Chondrocyte (in vitro differentiated cells): ENCODE results near the gene EPB41L2. TPM values are rescaled to one million over a fixed set of nuclear protein-coding genes. Genes with fewer than 3 reads are reported as not detected.
"Not testable (repeated sequence)": the region's sequence is repeated elsewhere in the genome, so short reads cannot be mapped to it uniquely, and the experiment has no call there.

ENCODE experiments used
- DNase-seq: peaks from one replicate; pipeline ENCODE4 v3.0.0; 2021; ENCODE audit warnings: mixed read lengths, low spot score
- H3K27ac Mint-ChIP-seq: one replicate; pipeline ENCODE4 v1.8.0; 2021; ENCODE audit warnings: mild to moderate bottlenecking, moderate library complexity, mixed read lengths; ENCODE audit not compliant: unreplicated experiment
- H3K27me3 Mint-ChIP-seq: 2 replicates; pipeline ENCODE4 v1.8.0; 2021; ENCODE audit warnings: low read depth, mixed read lengths
- H3K36me3 Mint-ChIP-seq: 2 replicates; pipeline ENCODE4 v1.8.0; 2021; ENCODE audit warnings: low read depth, mixed read lengths
- H3K4me1 Mint-ChIP-seq: 2 replicates; pipeline ENCODE4 v1.8.0; 2021; ENCODE audit warnings: low read depth, mild to moderate bottlenecking, mixed read lengths
- H3K4me3 Mint-ChIP-seq: one replicate; pipeline ENCODE4 v1.8.0; 2021; ENCODE audit warnings: mild to moderate bottlenecking, moderate library complexity, mixed read lengths; ENCODE audit not compliant: unreplicated experiment
- H3K9me3 Mint-ChIP-seq: 2 replicates; pipeline ENCODE4 v1.8.0; 2021; ENCODE audit warnings: low read depth, mixed read lengths
- total RNA-seq: library from RNA; stranded (reverse); gene quantifications from 3 replicates; pipeline ENCODE4 v1.2.1, GENCODE V29; 2021
- TF ChIP-seq, protein P1 (sequence below): fragments of 200-600 bp; sonication (generic); IDR thresholded peaks from 2 replicates; pipeline ENCODE4 v1.5.0; 2021; ENCODE audit warnings: antibody characterized with exemption, mild to moderate bottlenecking, moderate library complexity

The EPB41L2 gene
- total RNA-seq, 1 donor from 2014 or later: 65.8 TPM

DNA sequence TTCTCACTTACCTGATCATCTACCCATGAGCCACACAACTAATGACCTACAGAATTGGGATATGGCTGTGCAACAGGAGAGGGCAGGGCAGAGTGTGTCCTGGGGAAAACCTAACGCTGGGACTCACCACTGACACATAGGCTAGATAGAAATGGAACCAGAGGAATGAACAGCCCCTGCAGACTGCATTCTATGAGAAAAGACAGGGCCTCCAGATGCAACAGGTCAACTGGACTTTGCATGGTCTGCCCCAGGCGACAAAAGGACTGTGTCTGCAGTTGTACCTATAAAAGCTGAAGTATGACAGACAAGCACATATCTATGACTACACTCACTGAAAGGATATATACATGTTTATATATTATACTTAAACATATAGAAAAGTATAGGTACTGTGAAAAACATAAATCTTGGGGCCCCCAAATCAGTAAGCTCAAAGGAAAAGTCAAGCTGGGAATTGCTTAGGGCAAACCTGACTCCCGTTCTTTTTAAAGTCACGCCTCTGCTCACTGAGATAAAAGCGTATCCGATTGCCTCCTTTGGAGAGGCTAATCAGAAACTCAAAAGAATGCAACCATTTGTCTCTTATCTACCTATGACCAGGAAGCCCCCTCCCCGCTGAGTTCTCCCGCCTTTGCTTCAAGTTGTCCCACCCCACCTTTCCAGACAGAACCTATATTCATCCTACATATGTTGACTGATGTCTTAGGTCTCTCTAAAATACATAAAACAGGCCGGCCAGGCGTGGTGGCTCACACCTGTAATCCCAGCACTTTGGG lies 68.5 kb downstream of the EPB41L2 start:
- Mint-ChIP-seq H3K4me3 (no peak overlapping the region), H3K9me3 (no peaks in the 10 kb centered on the region), H3K27ac (no peak overlapping the region), H3K4me1 (peaks cover 50% of the 10 kb centered on the region), H3K27me3 (no peaks in the 10 kb centered on the region), H3K36me3 (no peaks in the 10 kb centered on the region)
- TF ChIP-seq, protein P1, sequence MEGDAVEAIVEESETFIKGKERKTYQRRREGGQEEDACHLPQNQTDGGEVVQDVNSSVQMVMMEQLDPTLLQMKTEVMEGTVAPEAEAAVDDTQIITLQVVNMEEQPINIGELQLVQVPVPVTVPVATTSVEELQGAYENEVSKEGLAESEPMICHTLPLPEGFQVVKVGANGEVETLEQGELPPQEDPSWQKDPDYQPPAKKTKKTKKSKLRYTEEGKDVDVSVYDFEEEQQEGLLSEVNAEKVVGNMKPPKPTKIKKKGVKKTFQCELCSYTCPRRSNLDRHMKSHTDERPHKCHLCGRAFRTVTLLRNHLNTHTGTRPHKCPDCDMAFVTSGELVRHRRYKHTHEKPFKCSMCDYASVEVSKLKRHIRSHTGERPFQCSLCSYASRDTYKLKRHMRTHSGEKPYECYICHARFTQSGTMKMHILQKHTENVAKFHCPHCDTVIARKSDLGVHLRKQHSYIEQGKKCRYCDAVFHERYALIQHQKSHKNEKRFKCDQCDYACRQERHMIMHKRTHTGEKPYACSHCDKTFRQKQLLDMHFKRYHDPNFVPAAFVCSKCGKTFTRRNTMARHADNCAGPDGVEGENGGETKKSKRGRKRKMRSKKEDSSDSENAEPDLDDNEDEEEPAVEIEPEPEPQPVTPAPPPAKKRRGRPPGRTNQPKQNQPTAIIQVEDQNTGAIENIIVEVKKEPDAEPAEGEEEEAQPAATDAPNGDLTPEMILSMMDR: no peak
- no peak for DNase-seq

DNA sequence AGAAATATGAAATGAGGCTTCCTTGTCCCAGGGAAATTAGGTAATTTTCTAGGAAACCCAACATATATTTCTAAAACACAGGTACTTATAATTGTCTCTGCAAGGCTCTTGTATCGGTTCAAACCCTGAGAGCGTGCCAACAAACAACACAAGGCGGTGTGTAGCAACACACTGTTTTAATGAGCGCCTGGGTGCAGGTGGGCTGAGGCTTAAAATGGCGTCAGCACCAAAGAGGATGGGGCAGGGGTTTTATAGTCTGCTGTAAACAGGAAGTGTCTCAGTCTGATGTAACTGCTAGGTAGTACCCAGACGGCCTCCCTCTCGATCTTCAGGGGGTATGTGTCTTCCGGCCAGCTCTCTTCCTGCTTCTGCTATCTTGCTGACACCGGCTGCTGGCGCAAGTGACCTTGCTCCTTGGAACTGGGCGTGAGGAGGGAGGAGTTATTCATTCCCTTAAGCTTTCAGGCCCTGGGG lies 69.7 kb downstream of the EPB41L2 start:
- no peaks in the 10 kb centered on the region for H3K9me3 Mint-ChIP-seq
- DNase-seq: no peak
- H3K27me3 Mint-ChIP-seq: no peaks in the 10 kb centered on the region
- no peak overlapping the region for H3K4me3 Mint-ChIP-seq
- TF ChIP-seq, protein P1: no peak
- H3K4me1 Mint-ChIP-seq: peaks cover 49% of the 10 kb centered on the region
- no peak overlapping the region for H3K27ac Mint-ChIP-seq
- H3K36me3 Mint-ChIP-seq: no peaks in the 10 kb centered on the region

- peak overlapping the region; percentile 33 for H3K27ac Mint-ChIP-seq
- no peaks in the 10 kb centered on the region for H3K9me3 Mint-ChIP-seq
- TF ChIP-seq, protein P1: no peak
- H3K4me3 Mint-ChIP-seq: no peak overlapping the region
- no peak for DNase-seq
- H3K27me3 Mint-ChIP-seq: no peaks in the 10 kb centered on the region
- H3K36me3 Mint-ChIP-seq: no peaks in the 10 kb centered on the region
- peaks cover 34% of the 10 kb centered on the region for H3K4me1 Mint-ChIP-seq
Measured at GRCh38 chr6:130991422-130992137, 71.5 kb downstream of the EPB41L2 start.

DNA sequence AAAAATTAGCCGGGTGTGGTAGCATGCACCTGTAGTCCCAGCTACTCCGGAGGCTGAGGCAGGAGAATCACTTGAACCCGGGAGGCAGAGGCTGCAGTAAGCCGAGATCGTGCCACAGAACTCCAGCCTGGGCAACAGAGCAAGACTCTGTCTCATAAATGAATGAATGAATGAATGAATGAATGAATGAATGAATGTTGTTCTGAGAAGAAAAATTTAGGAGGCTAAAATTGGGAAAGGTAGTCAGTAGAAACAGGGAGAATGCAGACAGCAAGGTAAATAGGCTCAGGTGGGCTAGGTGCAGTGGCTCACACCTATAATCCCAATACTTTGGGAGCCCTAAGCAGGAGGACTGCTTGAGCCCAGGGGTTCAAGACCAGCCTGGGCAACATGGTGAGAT lies 75.5 kb downstream of the EPB41L2 start:
- not testable (repeated sequence) for H3K27me3 Mint-ChIP-seq, H3K36me3 Mint-ChIP-seq, DNase-seq, H3K9me3 Mint-ChIP-seq, H3K27ac Mint-ChIP-seq, H3K4me3 Mint-ChIP-seq
- peaks cover 21% of the 10 kb centered on the region for H3K4me1 Mint-ChIP-seq

DNA sequence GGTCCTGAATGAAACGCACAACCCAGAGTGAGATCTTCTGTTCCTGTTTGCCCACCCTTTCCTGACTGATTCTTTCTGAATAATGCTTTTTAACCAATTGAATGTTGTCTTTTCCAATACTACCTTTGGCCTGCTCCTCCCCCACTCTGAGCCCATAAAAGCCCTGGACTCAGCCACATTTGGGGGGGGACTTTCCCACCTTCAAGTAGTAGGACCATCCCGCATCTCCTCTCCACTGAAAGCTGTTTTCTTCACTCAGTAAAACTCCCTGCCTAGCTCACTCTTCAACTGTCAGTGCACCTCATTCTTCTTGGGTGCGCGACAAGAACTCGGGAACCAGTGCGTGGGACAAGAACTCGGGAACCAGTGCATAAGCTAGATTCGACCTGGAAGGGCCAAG lies 77.9 kb downstream of the EPB41L2 start:
- no peaks in the 10 kb centered on the region for H3K36me3 Mint-ChIP-seq
- H3K4me3 Mint-ChIP-seq: no peak overlapping the region
- H3K27ac Mint-ChIP-seq: no peak overlapping the region
- H3K27me3 Mint-ChIP-seq: no peaks in the 10 kb centered on the region
- H3K4me1 Mint-ChIP-seq: peaks cover 15% of the 10 kb centered on the region
- H3K9me3 Mint-ChIP-seq: no peaks in the 10 kb centered on the region
- TF ChIP-seq, protein P1: no peak
- DNase-seq: no peak
